ENCODE results near the gene RELN.

GRCh38 chr7:103799298-103799697 lies 190.2 kb downstream of the RELN start:
- no peak for TF ChIP-seq CTCF (IDR thresholded peaks at IDR 0.05 in 4 of 5, conservative IDR thresholded peaks at IDR 0.05 in 1 of 5)
- no peak for TF ChIP-seq POLR2A (IDR thresholded peaks at IDR 0.05)

All from gastrocnemius medialis (tissue), 4 donors.